Keratinocyte (primary cell): ENCODE data around the gene CSH1. TPM values are rescaled to one million over a fixed set of nuclear protein-coding genes. Genes with fewer than 3 reads are reported as not detected.
"Not testable (repeated sequence)": the region's sequence is repeated elsewhere in the genome, so short reads cannot be mapped to it uniquely, and the experiment has no call there.

ENCODE experiments used
- DNase-seq: peaks from one replicate; pipeline ENCODE4 v3.0.0-alpha.2; 2011; ENCODE audit warnings: low read depth, missing footprints, low spot score
- FAIRE-seq: peaks from 2 replicates; lab custom pipeline; 2011; peaks lifted over from hg19 to GRCh38; lab: Jason Lieb, UNC
- H2AFZ ChIP-seq: 2 replicates; pipeline ENCODE4 v1.6.0; 2012; ENCODE audit warnings: low read length, control low read depth, inconsistent platforms; ENCODE audit not compliant: control insufficient read depth
- H3K27ac ChIP-seq: 2 replicates; pipeline ENCODE4 v1.5.1; 2011; ENCODE audit warnings: low read length; ENCODE audit not compliant: control insufficient read depth, insufficient read depth
- H3K27me3 ChIP-seq: 3 replicates; pipeline ENCODE4 v1.6.0; 2011; ENCODE audit warnings: low read length; ENCODE audit not compliant: control insufficient read depth, insufficient read depth; ENCODE audit errors: extremely low read depth
- H3K36me3 ChIP-seq, 2 experiments: 2 replicates in 1 of 2; 3 replicates in 1 of 2; pipeline ENCODE4 v1.5.1; 2011; ENCODE audit warnings: low read length in 2 of 2, mild to moderate bottlenecking in 1 of 2; ENCODE audit not compliant: control insufficient read depth in 2 of 2, insufficient read depth in 2 of 2; ENCODE audit errors: extremely low read depth in 1 of 2
- H3K4me1 ChIP-seq: 3 replicates; pipeline ENCODE4 v1.5.1; 2011; ENCODE audit warnings: low read length; ENCODE audit not compliant: control insufficient read depth, insufficient read depth; ENCODE audit errors: extremely low read depth
- H3K4me2 ChIP-seq: 3 replicates; pipeline ENCODE4 v1.6.0; 2011; ENCODE audit warnings: low read depth, low read length; ENCODE audit not compliant: control insufficient read depth, insufficient read depth; ENCODE audit errors: extremely low read depth
- H3K4me3 ChIP-seq, 3 experiments: fragments of 200-600 bp in 1 of 3; sonication (generic) in 1 of 3; 2 replicates in 2 of 3; 3 replicates in 1 of 3; pipeline ENCODE4 v1.5.1; 2011 to 2016; ENCODE audit warnings: low read length in 3 of 3, mild to moderate bottlenecking in 3 of 3, control low read depth in 2 of 3, inconsistent platforms in 1 of 3, low read depth in 1 of 3, mixed read lengths in 1 of 3, mixed run types in 1 of 3, moderate library complexity in 1 of 3; ENCODE audit not compliant: control insufficient read depth in 2 of 3, insufficient read depth in 2 of 3; ENCODE audit errors: extremely low read depth in 1 of 3
- H3K79me2 ChIP-seq: 2 replicates; pipeline ENCODE4 v1.6.0; 2012; ENCODE audit warnings: low read length; ENCODE audit not compliant: control insufficient read depth, insufficient read depth
- H3K9ac ChIP-seq: 3 replicates; pipeline ENCODE4 v1.6.0; 2011; ENCODE audit warnings: low read length; ENCODE audit not compliant: control insufficient read depth, insufficient read depth; ENCODE audit errors: extremely low read depth
- H3K9me1 ChIP-seq: 3 replicates; pipeline ENCODE4 v1.6.0; 2011; ENCODE audit warnings: low read length; ENCODE audit not compliant: control insufficient read depth, insufficient read depth; ENCODE audit errors: extremely low read depth
- H3K9me3 ChIP-seq: 2 replicates; pipeline ENCODE4 v1.5.1; 2012; ENCODE audit warnings: low read depth, low read length; ENCODE audit not compliant: control insufficient read depth
- H4K20me1 ChIP-seq: 3 replicates; pipeline ENCODE4 v1.6.0; 2011; ENCODE audit warnings: low read length; ENCODE audit not compliant: control insufficient read depth, insufficient read depth; ENCODE audit errors: extremely low read depth
- EZH2 ChIP-seq: IDR thresholded peaks from one replicate; pipeline ENCODE4 v1.6.1; 2012; ENCODE audit warnings: inconsistent platforms, mild to moderate bottlenecking, low read length, moderate library complexity
- dilution Hi-C: fragments of 300-500 bp; cut with MboI; formaldehyde crosslinking; loops from one replicate; pipeline ENCODE4 v1.7.0; 2020; ENCODE audit warnings: low sequenced_read_pairs; ENCODE audit not compliant: extremely low pct_ligation_motif_present
- polyA minus RNA-seq, 3 experiments: library from RNA; depleted of rRNA, polyadenylated mRNA; stranded (reverse); fragments of >200 nt; gene quantifications; 1 replicate in 1 of 3; 2 replicates in 1 of 3; 3 replicates in 1 of 3; pipeline ENCODE4 v1.2.3, GENCODE V29; 2011
- polyA plus RNA-seq, 5 experiments: library from polyadenylated mRNA; depleted of rRNA in 3 of 5; stranded (reverse) in 3 of 5; stranded (forward) in 1 of 5; unstranded in 1 of 5; fragments of >200 nt; gene quantifications; 1 replicate in 1 of 5; 2 replicates in 3 of 5; 3 replicates in 1 of 5; pipeline versions ENCODE4 v1.2.1 to v1.2.3, GENCODE V29; 2011 to 2012; ENCODE audit warnings: missing spikeins in 2 of 5, low read depth in 1 of 5, low replicate concordance in 1 of 5
- TF ChIP-seq, protein P1 (sequence below), 3 experiments: IDR thresholded peaks in 1 of 3; conservative IDR thresholded peaks in 1 of 3; optimal IDR thresholded peaks in 1 of 3; 2 replicates in 2 of 3; 3 replicates in 1 of 3; pipeline versions ENCODE3 to v1.5.1; 2011; ENCODE audit warnings: low read length in 3 of 3, mild to moderate bottlenecking in 3 of 3, moderate library complexity in 2 of 3, control low read depth in 1 of 3, inconsistent platforms in 1 of 3; ENCODE audit not compliant: insufficient read depth in 2 of 3; ENCODE audit errors: extremely low read depth in 1 of 3

CSH1 gene
- polyA plus RNA-seq, result not detected in 3 replicates
- polyA plus RNA-seq (2011; ENCODE audit: low read depth), result not detected
- polyA plus RNA-seq (2011; cell fraction: cytosol; rRNA removed), result not detected in 2 replicates
- polyA plus RNA-seq (2011; cell fraction: nucleus; rRNA removed), result not detected in 2 replicates
- not detected in 2 replicates for polyA plus RNA-seq (2012; ENCODE audit: low replicate concordance)
- not detected in 3 replicates for polyA minus RNA-seq
- polyA minus RNA-seq (2011; cell fraction: cytosol; rRNA and poly(A)+ RNA removed), result not detected
- not detected in 2 replicates for polyA minus RNA-seq (2011; cell fraction: nucleus; rRNA and poly(A)+ RNA removed)

DNA sequence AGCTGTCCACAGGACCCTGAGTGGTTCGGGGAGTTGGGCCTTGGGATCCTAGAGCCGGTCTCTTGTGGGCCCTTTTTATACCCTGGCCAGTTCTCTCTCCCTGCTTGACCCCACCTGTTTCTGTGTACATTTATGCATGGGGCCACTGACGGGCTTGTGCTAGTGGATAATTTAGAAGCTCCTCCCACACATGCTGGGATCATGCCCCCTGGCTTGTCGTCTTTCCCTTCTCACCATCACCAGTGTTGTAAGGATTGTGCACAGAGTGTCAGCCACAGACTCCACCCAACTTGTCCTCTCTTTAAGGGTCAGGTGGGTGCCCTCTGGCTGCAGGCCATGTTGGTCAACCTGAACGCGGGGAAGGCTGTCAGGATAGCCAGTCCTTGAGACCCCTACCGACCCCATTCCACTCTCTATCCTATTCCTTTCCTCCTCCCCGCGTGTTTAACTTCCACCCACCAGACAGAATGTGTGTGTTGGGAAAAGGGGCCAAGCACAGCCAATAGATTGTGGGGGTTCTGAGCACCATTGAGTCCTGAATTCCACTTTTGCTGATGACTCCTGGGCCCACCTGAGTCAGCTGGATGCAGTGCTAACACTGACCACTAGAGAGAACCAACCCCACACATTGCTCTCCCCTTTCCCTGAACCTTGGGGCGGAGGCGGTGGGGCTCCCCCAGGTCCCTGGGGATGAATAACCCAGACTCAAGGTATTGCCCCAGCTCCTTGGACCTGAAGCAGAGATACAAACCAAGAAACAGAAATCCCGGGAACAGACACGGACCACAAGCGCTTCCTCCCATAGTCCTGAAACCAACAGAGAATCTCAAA lies at the start of gene CSH1:
Gene CSH1, minus strand, starts transcription at position 51 of the 831 bp plus-strand sequence. CDS start 63 bp downstream, outside the sequence.
- H3K9ac ChIP-seq, H3K9me3 ChIP-seq, H3K9me1 ChIP-seq, dilution Hi-C loops, H3K4me2 ChIP-seq, H3K4me1 ChIP-seq, H3K4me3 ChIP-seq, H3K36me3 ChIP-seq, FAIRE-seq, H3K27me3 ChIP-seq, DNase-seq, H3K79me2 ChIP-seq, H2AFZ ChIP-seq, H3K27ac ChIP-seq, H4K20me1 ChIP-seq: not testable (repeated sequence)

DNA sequence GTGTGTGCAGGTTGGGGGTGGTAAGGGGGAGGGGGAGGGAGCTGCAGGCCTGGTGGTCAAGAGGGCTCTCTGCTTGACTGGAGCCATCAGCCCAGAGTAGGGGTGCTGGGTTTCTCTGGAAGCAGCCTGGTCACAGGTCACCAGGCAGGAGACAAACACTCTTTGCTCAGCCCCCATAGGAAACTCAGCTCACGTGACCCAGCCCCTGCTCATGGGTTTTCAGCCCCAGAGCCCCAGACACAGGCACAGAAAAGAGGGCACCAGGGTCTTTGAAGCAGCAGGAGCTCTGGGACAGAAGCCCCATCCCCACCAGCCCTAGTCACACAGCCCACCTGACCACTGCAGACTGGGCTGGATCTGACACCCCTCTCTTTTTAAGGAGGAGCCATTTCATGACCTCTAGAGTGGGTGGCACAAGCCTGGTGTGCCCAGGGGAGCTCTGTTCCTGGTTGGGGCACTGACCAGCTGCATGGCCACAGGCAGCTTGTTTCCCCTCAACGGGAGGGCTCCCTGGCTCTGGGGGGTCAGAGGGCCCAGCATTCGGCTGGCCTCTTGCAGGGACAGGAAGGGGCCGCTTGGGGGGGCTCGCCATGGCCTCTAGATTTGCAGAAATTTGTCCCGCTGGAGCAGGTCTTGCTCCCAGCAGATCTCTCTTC lies 49.5 kb upstream of the CSH1 start:
- no peak for FAIRE-seq
- H3K27me3 ChIP-seq, result peaks cover 7% of the 10 kb centered on the region
- H2AFZ ChIP-seq, result no peak overlapping the region
- no peak overlapping the region for H3K27ac ChIP-seq
- no peak overlapping the region for H3K4me3 ChIP-seq
- dilution Hi-C loops, result no loop called here
- DNase-seq, result no peak
- H4K20me1 ChIP-seq, result no peaks in the 10 kb centered on the region
- H3K9me1 ChIP-seq, result no peaks in the 10 kb centered on the region
- no peaks in the 10 kb centered on the region for H3K4me1 ChIP-seq
- no peaks in the 10 kb centered on the region for H3K9me3 ChIP-seq
- H3K4me2 ChIP-seq, result no peak overlapping the region
- no peaks in the 10 kb centered on the region for H3K79me2 ChIP-seq
- TF ChIP-seq EZH2, result no peak
- TF ChIP-seq, protein P1, sequence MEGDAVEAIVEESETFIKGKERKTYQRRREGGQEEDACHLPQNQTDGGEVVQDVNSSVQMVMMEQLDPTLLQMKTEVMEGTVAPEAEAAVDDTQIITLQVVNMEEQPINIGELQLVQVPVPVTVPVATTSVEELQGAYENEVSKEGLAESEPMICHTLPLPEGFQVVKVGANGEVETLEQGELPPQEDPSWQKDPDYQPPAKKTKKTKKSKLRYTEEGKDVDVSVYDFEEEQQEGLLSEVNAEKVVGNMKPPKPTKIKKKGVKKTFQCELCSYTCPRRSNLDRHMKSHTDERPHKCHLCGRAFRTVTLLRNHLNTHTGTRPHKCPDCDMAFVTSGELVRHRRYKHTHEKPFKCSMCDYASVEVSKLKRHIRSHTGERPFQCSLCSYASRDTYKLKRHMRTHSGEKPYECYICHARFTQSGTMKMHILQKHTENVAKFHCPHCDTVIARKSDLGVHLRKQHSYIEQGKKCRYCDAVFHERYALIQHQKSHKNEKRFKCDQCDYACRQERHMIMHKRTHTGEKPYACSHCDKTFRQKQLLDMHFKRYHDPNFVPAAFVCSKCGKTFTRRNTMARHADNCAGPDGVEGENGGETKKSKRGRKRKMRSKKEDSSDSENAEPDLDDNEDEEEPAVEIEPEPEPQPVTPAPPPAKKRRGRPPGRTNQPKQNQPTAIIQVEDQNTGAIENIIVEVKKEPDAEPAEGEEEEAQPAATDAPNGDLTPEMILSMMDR (optimal IDR thresholded peaks at IDR 0.05 in 1 of 3, IDR thresholded peaks at IDR 0.05 in 1 of 3, conservative IDR thresholded peaks at IDR 0.05 in 1 of 3; ENCODE audit: extremely low read depth in 1 of 3, insufficient read depth in 2 of 3, low read length in 3 of 3), result no peak
- H3K9ac ChIP-seq, result no peak overlapping the region
- no peaks in the 10 kb centered on the region for H3K36me3 ChIP-seq
